22Rv1 (cell line): ENCODE results near the gene NEK8.

Experiments used
- H3K27ac ChIP-seq: fragments of 450-650 bp; 2 replicates; pipeline ENCODE4 v1.5.1; 2017
- ZFX ChIP-seq: fragments of 450-650 bp; IDR thresholded peaks from 2 replicates; pipeline ENCODE4 v1.6.1; 2017; ENCODE audit warnings: antibody characterized with exemption, borderline replicate concordance
- TF ChIP-seq, protein P1 (sequence below): fragments of 450-650 bp; IDR thresholded peaks from 2 replicates; pipeline ENCODE4 v1.5.1; 2017; ENCODE audit warnings: mild to moderate bottlenecking

Gene NEK8

GRCh38 chr17:28758411-28759121 is 30.0 kb downstream of the NEK8 start:
- peak overlapping the region; percentile 48 for H3K27ac ChIP-seq
- TF ChIP-seq ZFX = no peak
- TF ChIP-seq, protein P1, sequence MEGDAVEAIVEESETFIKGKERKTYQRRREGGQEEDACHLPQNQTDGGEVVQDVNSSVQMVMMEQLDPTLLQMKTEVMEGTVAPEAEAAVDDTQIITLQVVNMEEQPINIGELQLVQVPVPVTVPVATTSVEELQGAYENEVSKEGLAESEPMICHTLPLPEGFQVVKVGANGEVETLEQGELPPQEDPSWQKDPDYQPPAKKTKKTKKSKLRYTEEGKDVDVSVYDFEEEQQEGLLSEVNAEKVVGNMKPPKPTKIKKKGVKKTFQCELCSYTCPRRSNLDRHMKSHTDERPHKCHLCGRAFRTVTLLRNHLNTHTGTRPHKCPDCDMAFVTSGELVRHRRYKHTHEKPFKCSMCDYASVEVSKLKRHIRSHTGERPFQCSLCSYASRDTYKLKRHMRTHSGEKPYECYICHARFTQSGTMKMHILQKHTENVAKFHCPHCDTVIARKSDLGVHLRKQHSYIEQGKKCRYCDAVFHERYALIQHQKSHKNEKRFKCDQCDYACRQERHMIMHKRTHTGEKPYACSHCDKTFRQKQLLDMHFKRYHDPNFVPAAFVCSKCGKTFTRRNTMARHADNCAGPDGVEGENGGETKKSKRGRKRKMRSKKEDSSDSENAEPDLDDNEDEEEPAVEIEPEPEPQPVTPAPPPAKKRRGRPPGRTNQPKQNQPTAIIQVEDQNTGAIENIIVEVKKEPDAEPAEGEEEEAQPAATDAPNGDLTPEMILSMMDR = no peak

- TF ChIP-seq, protein P1 = no peak
- no peak for TF ChIP-seq ZFX
- H3K27ac ChIP-seq = peak overlapping the region; percentile 61; the same call in 1 of the 2 replicates
Observed at GRCh38 chr17:28759256-28759865, 30.8 kb downstream of the NEK8 start.

- H3K27ac ChIP-seq = peak overlapping the region; percentile 61
Observed at GRCh38 chr17:28760601-28761562, 32.3 kb downstream of the NEK8 start.

GRCh38 chr17:28763137-28763799 is 34.7 kb downstream of the NEK8 start:
- no peak for TF ChIP-seq ZFX
- TF ChIP-seq, protein P1 = no peak
- peak overlapping the region; percentile 61 for H3K27ac ChIP-seq

More at GRCh38 chr17:28760601-28761562, 32.3 kb downstream of the NEK8 start:
- no peak for TF ChIP-seq ZFX
- TF ChIP-seq, protein P1 = no peak

DNA sequence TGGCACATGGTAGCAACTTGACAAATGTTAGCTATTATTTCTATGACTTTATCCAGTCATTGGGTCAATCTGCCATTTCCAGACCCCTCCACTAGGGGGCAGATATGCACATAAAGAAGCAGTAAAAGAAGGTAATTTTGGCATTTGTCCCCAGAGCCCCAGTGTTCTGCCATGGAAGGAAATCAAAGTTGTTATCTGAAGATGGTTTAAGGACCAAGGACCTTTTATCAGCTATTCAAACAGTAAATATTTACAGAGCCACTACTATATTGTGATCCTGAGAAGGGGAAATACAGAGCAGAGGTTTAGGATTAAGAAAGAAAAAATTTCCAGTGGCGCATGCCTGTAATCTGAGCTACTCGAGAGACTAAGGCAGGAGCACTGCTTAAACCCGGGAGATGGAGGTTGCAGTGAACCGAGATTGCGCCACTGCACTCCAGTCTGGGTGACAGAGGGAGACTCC is 35.2 kb downstream of the NEK8 start:
- peak overlapping the region; percentile 61 for H3K27ac ChIP-seq
- TF ChIP-seq ZFX = no peak
- TF ChIP-seq, protein P1 = peak; percentile 91

GRCh38 chr17:28765038-28765437 is 36.5 kb downstream of the NEK8 start:
- TF ChIP-seq ZFX = no peak
- TF ChIP-seq, protein P1 = no peak
- H3K27ac ChIP-seq = peak overlapping the region; percentile 61
